GOT3 (cell line): Measurements from ENCODE around the gene SLC22A1.
"Not testable (repeated sequence)": the region's sequence is repeated elsewhere in the genome, so short reads cannot be mapped to it uniquely, and the experiment has no call there.

Experiments used
- DNase-seq: peaks from one replicate; lab custom pipeline; 2025; ENCODE audit warnings: mixed read lengths; lab: John Stamatoyannopoulos, UW

Gene SLC22A1

GRCh38 chr6:160121558-160121957, at the start of gene SLC22A1:
SLC22A1 (plus strand) TSS chr6:160121815; CDS start chr6:160121936, 121 bp downstream.
- no peak for DNase-seq

- no peak for DNase-seq
Observed at GRCh38 chr6:160073272-160073671, 48.3 kb upstream of the SLC22A1 start.

GRCh38 chr6:160076009-160076408, 45.6 kb upstream of the SLC22A1 start:
- DNase-seq = no peak

- DNase-seq = no peak
Observed at GRCh38 chr6:160077024-160077423, 44.6 kb upstream of the SLC22A1 start.

- DNase-seq = no peak
Observed at GRCh38 chr6:160077526-160077925, 44.1 kb upstream of the SLC22A1 start.

GRCh38 chr6:160078883-160079685, 42.5 kb upstream of the SLC22A1 start:
- DNase-seq = no peak

GRCh38 chr6:160079686-160080043, 42.0 kb upstream of the SLC22A1 start:
- no peak for DNase-seq

- DNase-seq = no peak
Observed at GRCh38 chr6:160080097-160080496, 41.5 kb upstream of the SLC22A1 start.

- no peak for DNase-seq
Observed at GRCh38 chr6:160081398-160081797, 40.2 kb upstream of the SLC22A1 start.

GRCh38 chr6:160082627-160083026, 39.0 kb upstream of the SLC22A1 start:
- no peak for DNase-seq

- no peak for DNase-seq
Observed at GRCh38 chr6:160084198-160084776, 37.3 kb upstream of the SLC22A1 start.

- no peak for DNase-seq
Observed at GRCh38 chr6:160085226-160085625, 36.4 kb upstream of the SLC22A1 start.

- DNase-seq = no peak
Observed at GRCh38 chr6:160085713-160086505, 35.7 kb upstream of the SLC22A1 start.

- DNase-seq = no peak
Observed at GRCh38 chr6:160086754-160087153, 34.9 kb upstream of the SLC22A1 start.

- no peak for DNase-seq
Observed at GRCh38 chr6:160088069-160088783, 33.4 kb upstream of the SLC22A1 start.

GRCh38 chr6:160088784-160089533, 32.7 kb upstream of the SLC22A1 start:
- DNase-seq = no peak

- no peak for DNase-seq
Observed at GRCh38 chr6:160089534-160089897, 32.1 kb upstream of the SLC22A1 start.

GRCh38 chr6:160090442-160091239, 31.0 kb upstream of the SLC22A1 start:
- DNase-seq = not testable (repeated sequence)

GRCh38 chr6:160092176-160092575, 29.4 kb upstream of the SLC22A1 start:
- not testable (repeated sequence) for DNase-seq

- DNase-seq = no peak
Observed at GRCh38 chr6:160092602-160093001, 29.0 kb upstream of the SLC22A1 start.

- DNase-seq = no peak
Observed at GRCh38 chr6:160093061-160093460, 28.6 kb upstream of the SLC22A1 start.
